Endothelial cell of umbilical vein (primary cell): ENCODE measurements around the gene NOL6. TPM values are rescaled to one million over a fixed set of nuclear protein-coding genes. Genes with fewer than 3 reads are reported as not detected.

Experiments used
- BruUV-seq: library from RNA; stranded (reverse); fragments of 400-500 nt; replicated peaks from 2 replicates; lab custom pipeline; 2021; lab: Mats Ljungman, UMichigan
- CTCF ChIA-PET: fragments of 300-600, 350-600 bp; sonication (Branson Sonifier 250); formaldehyde crosslinking; loops from one replicate; lab custom pipeline; 2021; ENCODE audit warnings: antibody characterized with exemption, inconsistent platforms; lab: Charles Lee
- POLR2A ChIA-PET: fragments of 300-600, 350-600 bp; sonication (Branson Sonifier 250); formaldehyde crosslinking; loops from one replicate; lab custom pipeline; 2021; ENCODE audit warnings: antibody characterized with exemption, inconsistent platforms; lab: Charles Lee
- DNase-seq: peaks from one replicate; pipeline ENCODE4 v3.0.0-alpha.2; 2011; ENCODE audit warnings: low read depth, low spot score
- FAIRE-seq: peaks from 2 replicates; lab custom pipeline; 2011; peaks lifted over from hg19 to GRCh38; lab: Jason Lieb, UNC
- H2AFZ ChIP-seq: 2 replicates; pipeline ENCODE4 v1.6.0; 2012; ENCODE audit warnings: low read depth, low read length, control low read depth, inconsistent platforms
- H3K27ac ChIP-seq: 2 replicates; pipeline ENCODE4 v1.5.1; 2011; ENCODE audit warnings: low read depth, mild to moderate bottlenecking, control low read depth, low read length, moderate library complexity; ENCODE audit not compliant: insufficient read depth
- H3K27me3 ChIP-seq, 2 experiments: 2 replicates each; pipeline versions ENCODE4 v1.6.0 to v1.6.1; 2011; ENCODE audit warnings: low read length in 2 of 2, mixed read lengths in 1 of 2; ENCODE audit not compliant: control insufficient read depth in 2 of 2, insufficient read depth in 2 of 2
- H3K36me3 ChIP-seq, 2 experiments: 2 replicates in 1 of 2; 3 replicates in 1 of 2; pipeline ENCODE4 v1.5.1; 2011; ENCODE audit warnings: low read length in 2 of 2, mild to moderate bottlenecking in 1 of 2, moderate library complexity in 1 of 2; ENCODE audit not compliant: control insufficient read depth in 2 of 2, insufficient read depth in 2 of 2; ENCODE audit errors: extremely low read depth in 1 of 2
- H3K4me1 ChIP-seq: 3 replicates; pipeline ENCODE4 v1.5.1; 2011; ENCODE audit warnings: mild to moderate bottlenecking, low read length; ENCODE audit not compliant: control insufficient read depth, insufficient read depth; ENCODE audit errors: extremely low read depth
- H3K4me2 ChIP-seq: 2 replicates; pipeline ENCODE4 v1.6.1; 2011; ENCODE audit warnings: low read length, control low read depth, mixed read lengths; ENCODE audit not compliant: insufficient read depth
- H3K4me3 ChIP-seq, 3 experiments: fragments of 200-600 bp in 1 of 3; sonication (generic), shearing (Covaris generic) in 1 of 3; replicated peaks in 1 of 3; 2 replicates each; pipeline ENCODE4 v1.5.1; 2011 to 2016; ENCODE audit warnings: control low read depth in 3 of 3, low read length in 3 of 3, mild to moderate bottlenecking in 2 of 3, inconsistent platforms in 1 of 3, low read depth in 1 of 3, moderate library complexity in 1 of 3; ENCODE audit not compliant: insufficient read depth in 1 of 3
- H3K79me2 ChIP-seq: 2 replicates; pipeline ENCODE4 v1.6.0; 2012; ENCODE audit warnings: low read length, inconsistent platforms; ENCODE audit not compliant: control insufficient read depth, insufficient read depth
- H3K9ac ChIP-seq: replicated peaks from 2 replicates; pipeline ENCODE3; 2011; ENCODE audit warnings: low read length, control low read depth; ENCODE audit not compliant: insufficient read depth; ENCODE audit errors: extremely low read depth
- H3K9me1 ChIP-seq: replicated peaks from 3 replicates; pipeline ENCODE4 v1.6.0; 2011; ENCODE audit warnings: mild to moderate bottlenecking, low read length; ENCODE audit not compliant: control insufficient read depth, insufficient read depth; ENCODE audit errors: extremely low read depth
- H3K9me3 ChIP-seq: replicated peaks from 2 replicates; pipeline ENCODE4 v1.5.1; 2012; ENCODE audit warnings: low read length, inconsistent platforms; ENCODE audit not compliant: control insufficient read depth, insufficient read depth
- H4K20me1 ChIP-seq: replicated peaks from 2 replicates; pipeline ENCODE3; 2011; ENCODE audit warnings: mild to moderate bottlenecking, low read length; ENCODE audit not compliant: control insufficient read depth, insufficient read depth; ENCODE audit errors: extremely low read depth
- CTCF ChIP-seq, 2 donors: IDR thresholded peaks; 1 replicate in 1 of 2; 2 replicates in 1 of 2; pipeline ENCODE4 v1.5.1; 2011; ENCODE audit warnings: low read length in 2 of 2, mild to moderate bottlenecking in 2 of 2, moderate library complexity in 2 of 2, control low read depth in 1 of 2, inconsistent platforms in 1 of 2, low read depth in 1 of 2; ENCODE audit not compliant: insufficient read depth in 1 of 2; ENCODE audit errors: extremely low read depth in 1 of 2
- EZH2 ChIP-seq: IDR thresholded peaks from 2 replicates; pipeline ENCODE4 v1.6.1; 2012; ENCODE audit warnings: borderline replicate concordance, low read depth, mild to moderate bottlenecking, moderate library complexity, low read length, inconsistent platforms; ENCODE audit not compliant: severe bottlenecking
- FOS ChIP-seq: IDR thresholded peaks from 2 replicates; pipeline ENCODE4 v1.6.1; 2011; ENCODE audit warnings: mild to moderate bottlenecking, low read length, moderate library complexity, borderline replicate concordance; ENCODE audit not compliant: insufficient read depth
- GATA2 ChIP-seq: IDR thresholded peaks from 2 replicates; pipeline ENCODE4 v1.7.0; 2011; ENCODE audit warnings: low read depth, mild to moderate bottlenecking, moderate library complexity, mixed read lengths, low read length; ENCODE audit not compliant: insufficient read length, insufficient read depth
- JUN ChIP-seq: IDR thresholded peaks from 2 replicates; pipeline ENCODE4 v1.6.1; 2011; ENCODE audit warnings: borderline replicate concordance, low read depth; ENCODE audit not compliant: insufficient read length, insufficient read depth
- MAX ChIP-seq: IDR thresholded peaks from 2 replicates; pipeline ENCODE4 v1.6.1; 2011; ENCODE audit not compliant: insufficient read depth, insufficient read length
- MYC ChIP-seq: IDR thresholded peaks from one replicate; pipeline ENCODE4 v1.6.1; 2011; ENCODE audit warnings: mild to moderate bottlenecking, low read depth, low read length
- POLR2A ChIP-seq: IDR thresholded peaks from 2 replicates; pipeline ENCODE4 v1.6.1; 2012; ENCODE audit warnings: low read depth, mild to moderate bottlenecking, control low read depth, low read length
- POLR2AphosphoS5 ChIP-seq: IDR thresholded peaks from 2 replicates; pipeline ENCODE4 v1.6.1; 2012; ENCODE audit warnings: low read depth, mild to moderate bottlenecking, control low read depth, low read length, moderate library complexity; ENCODE audit not compliant: insufficient read depth
- dilution Hi-C: fragments of 300-500 bp; cut with MboI; formaldehyde crosslinking; loops from one replicate; pipeline ENCODE4 v1.15.0; 2019; ENCODE audit warnings: low sequenced_read_pairs; ENCODE audit not compliant: extremely low pct_ligation_motif_present
- intact Hi-C: fragments of 100-400 bp; cut with micrococcal nuclease; formaldehyde crosslinking; loops from one replicate; pipeline ENCODE4 v1.10.0; 2022
- polyA plus RNA-seq, 4 experiments: library from polyadenylated mRNA; depleted of rRNA in 3 of 4; stranded (reverse) in 3 of 4; unstranded in 1 of 4; fragments of >200 nt; gene quantifications; 2 replicates each; pipeline versions ENCODE4 v1.2.1 to v1.2.3, GENCODE V29; 2011 to 2012; ENCODE audit warnings: missing spikeins in 1 of 4
- total RNA-seq: library from RNA; stranded (reverse); gene quantifications from 2 replicates; pipeline ENCODE4 v1.2.3, GENCODE V29; 2021

NOL6 gene
- total and polyA plus RNA-seq, 2 donors (not counting 3 experiments of a cell fraction or from before 2014, with no cell fraction given), result 35.7 to 45.1 TPM

- Histone ChIP-seq H3K27ac (no peak overlapping the region), H2AFZ (no peak overlapping the region), H3K27me3 (peaks cover 0 to 2% of the 10 kb centered on the region in 2 experiments), H3K36me3 (no peaks in the 10 kb centered on the region), H3K4me3 (no peak overlapping the region), H3K4me1 (peaks cover 3% of the 10 kb centered on the region), H3K9me1 (no peaks in the 10 kb centered on the region), H3K79me2 (no peaks in the 10 kb centered on the region), H3K9me3 (no peaks in the 10 kb centered on the region), H4K20me1 (no peaks in the 10 kb centered on the region), H3K9ac (no peak overlapping the region), H3K4me2 (no peak overlapping the region)
- ChIA-PET CTCF (interaction anchor here (1.2 to 2.8 kb wide), 7 partner anchors 9 to 72 kb away, joined by 4 to 27 read pairs (median 7); partner anchors contain the start of gene NOL6), POLR2A (no interaction called here)
- intact Hi-C loops (no loop called here), dilution Hi-C loops (no loop called here)
- BruUV-seq, result no TSS peak
- DNase-seq (no peak), FAIRE-seq (no peak)
- TF ChIP-seq CTCF (IDR thresholded peaks at IDR 0.05; ENCODE audit: extremely low read depth in 1 of 2, insufficient read depth in 1 of 2, low read depth in 1 of 2, low read length in 2 of 2) (no peak), FOS (no peak), JUN (no peak), EZH2 (no peak), POLR2AphosphoS5 (no peak), GATA2 (no peak), MYC (no peak), POLR2A (no peak), MAX (no peak)
Observed at GRCh38 chr9:33446240-33446945, 27.3 kb downstream of the NOL6 start.
